Upper lobe of right lung (tissue), 1 donor: ENCODE measurements around the gene PRR33. TPM values are rescaled to one million over a fixed set of nuclear protein-coding genes. Genes with fewer than 3 reads are reported as not detected.

Source experiments
- ATAC-seq: fragments of 200-7000 bp; cut with Tn5 transposase; one replicate; pipeline ENCODE4 v1.9.1; 2020; ENCODE audit warnings: mild to moderate bottlenecking, moderate library complexity
- DNase-seq: peaks from one replicate; pipeline ENCODE4 v3.0.0-alpha.2; 2020
- H3K27ac ChIP-seq: fragments of 200-600 bp; one replicate; pipeline ENCODE4 v1.8.0; 2022
- H3K27me3 ChIP-seq: fragments of 200-600 bp; one replicate; pipeline ENCODE4 v1.8.0; 2022; ENCODE audit warnings: mild to moderate bottlenecking
- H3K36me3 ChIP-seq: fragments of 200-600 bp; one replicate; pipeline ENCODE4 v1.8.0; 2022
- H3K4me1 ChIP-seq: fragments of 200-600 bp; one replicate; pipeline ENCODE4 v1.8.0; 2022
- H3K4me3 ChIP-seq: fragments of 200-600 bp; one replicate; pipeline ENCODE4 v1.8.0; 2022; ENCODE audit warnings: mild to moderate bottlenecking
- H3K9me3 ChIP-seq: fragments of 200-600 bp; one replicate; pipeline ENCODE4 v1.8.0; 2022
- intact Hi-C: fragments of 100-400 bp; cut with DNase I; formaldehyde crosslinking; loops from one replicate; pipeline ENCODE4 v1.11.0; 2022
- total RNA-seq: library from RNA; stranded (reverse); fragmentation: NEBNext Ultra II Directional; extraction: Animal tissue kit (Norgen Biotek cat#: 25700); gene quantifications from one replicate; pipeline ENCODE4 v1.2.1, GENCODE V29; 2021
- TF ChIP-seq, protein P1 (sequence below): fragments of 200-600 bp; IDR thresholded peaks from one replicate; pipeline ENCODE4 v1.8.0; 2022; ENCODE audit warnings: antibody characterized with exemption
- donor health status: DM: no; HTN: yes; CAD: no; lungs with severe emphysema.

PRR33 gene
- total RNA-seq, 1 donor from 2014 or later: not detected

GRCh38 chr11:1936781-1937615, 45.3 kb upstream of the PRR33 start:
- Histone ChIP-seq H3K4me3 (no peak overlapping the region), H3K9me3 (no peaks in the 10 kb centered on the region), H3K27me3 (peaks cover 5% of the 10 kb centered on the region), H3K27ac (no peak overlapping the region), H3K36me3 (no peaks in the 10 kb centered on the region), H3K4me1 (no peaks in the 10 kb centered on the region)
- TF ChIP-seq, protein P1, sequence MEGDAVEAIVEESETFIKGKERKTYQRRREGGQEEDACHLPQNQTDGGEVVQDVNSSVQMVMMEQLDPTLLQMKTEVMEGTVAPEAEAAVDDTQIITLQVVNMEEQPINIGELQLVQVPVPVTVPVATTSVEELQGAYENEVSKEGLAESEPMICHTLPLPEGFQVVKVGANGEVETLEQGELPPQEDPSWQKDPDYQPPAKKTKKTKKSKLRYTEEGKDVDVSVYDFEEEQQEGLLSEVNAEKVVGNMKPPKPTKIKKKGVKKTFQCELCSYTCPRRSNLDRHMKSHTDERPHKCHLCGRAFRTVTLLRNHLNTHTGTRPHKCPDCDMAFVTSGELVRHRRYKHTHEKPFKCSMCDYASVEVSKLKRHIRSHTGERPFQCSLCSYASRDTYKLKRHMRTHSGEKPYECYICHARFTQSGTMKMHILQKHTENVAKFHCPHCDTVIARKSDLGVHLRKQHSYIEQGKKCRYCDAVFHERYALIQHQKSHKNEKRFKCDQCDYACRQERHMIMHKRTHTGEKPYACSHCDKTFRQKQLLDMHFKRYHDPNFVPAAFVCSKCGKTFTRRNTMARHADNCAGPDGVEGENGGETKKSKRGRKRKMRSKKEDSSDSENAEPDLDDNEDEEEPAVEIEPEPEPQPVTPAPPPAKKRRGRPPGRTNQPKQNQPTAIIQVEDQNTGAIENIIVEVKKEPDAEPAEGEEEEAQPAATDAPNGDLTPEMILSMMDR: no peak
- ATAC-seq (no peak), DNase-seq (peak; percentile 62)
- intact Hi-C loops: no loop called here

DNA sequence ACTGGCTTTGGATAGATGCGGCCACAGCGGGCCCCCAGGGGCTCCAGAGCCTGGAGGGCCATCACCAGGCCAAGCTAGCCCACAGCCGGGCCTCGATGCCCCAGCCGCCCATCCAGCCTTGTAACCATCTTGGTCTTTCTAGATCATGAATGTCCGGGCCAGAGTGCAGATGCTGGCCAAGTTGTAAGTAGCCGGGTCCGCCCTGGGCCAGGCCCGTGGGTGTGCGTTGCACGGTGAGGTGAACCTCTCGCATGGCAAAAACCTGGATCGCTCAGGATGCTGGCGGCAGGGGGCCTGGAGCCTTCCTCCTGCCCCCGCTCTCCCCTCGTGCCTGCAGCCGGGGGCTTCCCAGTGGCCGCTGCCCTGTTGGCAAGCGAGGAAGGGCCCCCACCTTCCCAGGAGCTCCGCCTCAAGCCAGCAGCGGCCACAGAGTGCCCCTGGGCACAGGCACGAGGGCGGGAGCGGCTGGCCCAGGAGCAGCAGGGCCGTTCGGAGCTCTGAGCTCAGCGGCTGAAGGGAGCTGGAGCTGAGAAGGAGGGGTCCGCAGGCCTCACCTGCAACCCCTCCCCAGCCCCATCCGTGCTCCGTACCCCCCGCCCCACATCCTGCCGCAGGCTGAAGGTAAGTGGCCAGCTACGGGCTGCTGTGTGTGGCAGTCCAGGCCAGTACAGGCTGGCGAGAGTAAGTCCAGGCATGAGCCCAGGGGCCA, 44.5 kb upstream of the PRR33 start:
- DNase-seq (peak; percentile 61), ATAC-seq (no peak)
- no peaks in the 10 kb centered on the region for H3K9me3 ChIP-seq
- intact Hi-C loops: no loop called here
- TF ChIP-seq, protein P1: no peak
- H3K27me3 ChIP-seq: peaks cover 5% of the 10 kb centered on the region
- H3K4me1 ChIP-seq: no peaks in the 10 kb centered on the region
- no peak overlapping the region for H3K4me3 ChIP-seq
- H3K36me3 ChIP-seq: no peaks in the 10 kb centered on the region
- no peak overlapping the region for H3K27ac ChIP-seq

- H3K9me3 ChIP-seq: no peaks in the 10 kb centered on the region
- H3K36me3 ChIP-seq: no peaks in the 10 kb centered on the region
- no peaks in the 10 kb centered on the region for H3K4me1 ChIP-seq
- no peak overlapping the region for H3K4me3 ChIP-seq
- intact Hi-C loops: no loop called here
- DNase-seq (peak; percentile 60), ATAC-seq (no peak)
- TF ChIP-seq, protein P1: no peak
- H3K27me3 ChIP-seq: peaks cover 5% of the 10 kb centered on the region
- H3K27ac ChIP-seq: no peak overlapping the region
Observed at GRCh38 chr11:1935156-1936071, 43.7 kb upstream of the PRR33 start.

GRCh38 chr11:1934335-1935155, 42.9 kb upstream of the PRR33 start:
- H3K36me3 ChIP-seq: no peaks in the 10 kb centered on the region
- peaks cover 5% of the 10 kb centered on the region for H3K27me3 ChIP-seq
- H3K4me3 ChIP-seq: no peak overlapping the region
- intact Hi-C loops: no loop called here
- ATAC-seq (no peak), DNase-seq (no peak)
- no peaks in the 10 kb centered on the region for H3K4me1 ChIP-seq
- no peaks in the 10 kb centered on the region for H3K9me3 ChIP-seq
- TF ChIP-seq, protein P1: no peak
- H3K27ac ChIP-seq: no peak overlapping the region
